ENCODE results near the gene CDK18. TPM values are rescaled to one million over a fixed set of nuclear protein-coding genes. Genes with fewer than 3 reads are reported as not detected.

Gene CDK18
- total and polyA plus RNA-seq, 9 of the 15 experiments (the other 6 are each of a cell fraction or from before 2014, with no cell fraction given): 0.05 to 0.69 (median 0.17) TPM; not detected in 2

GRCh38 chr1:205534444-205534985 is 30.0 kb downstream of the CDK18 start:
- no TSS peak for BruUV-seq (replicated peaks)
- TF ChIP-seq ZBTB17 (CRISPR knock-in tag; IDR thresholded peaks at IDR 0.05): no peak
- TF ChIP-seq CREM (IDR thresholded peaks at IDR 0.05; ENCODE audit: low read depth): no peak
- no peak for TF ChIP-seq C11orf30 (IDR thresholded peaks at IDR 0.05; ENCODE audit: low read depth)
- TF ChIP-seq RBM34 (IDR thresholded peaks at IDR 0.05; ENCODE audit: borderline replicate concordance, insufficient read depth, low read length): no peak
- no peak for TF ChIP-seq POLR2G (IDR thresholded peaks at IDR 0.05; ENCODE audit: low read depth, low read length)
- TF ChIP-seq FUS (optimal IDR thresholded peaks at IDR 0.05; ENCODE audit: low read depth, low read length): no peak
- TF ChIP-seq MAX (CRISPR knock-in tag; IDR thresholded peaks at IDR 0.05): no peak
- TF ChIP-seq SMAD3 (CRISPR knock-in tag; conservative IDR thresholded peaks at IDR 0.05): no peak
- no peak for TF ChIP-seq FIP1L1 (IDR thresholded peaks at IDR 0.05; ENCODE audit: low read depth, low read length, poor library complexity, severe bottlenecking)
- no peak for TF ChIP-seq SPI1 (IDR thresholded peaks at IDR 0.05; ENCODE audit: borderline replicate concordance, low read depth, low read length)
- TF ChIP-seq ZNF124 (CRISPR knock-in tag; IDR thresholded peaks at IDR 0.05): no peak
- no peak for TF ChIP-seq HSF4 (CRISPR knock-in tag; IDR thresholded peaks at IDR 0.05; ENCODE audit: borderline replicate concordance)
- TF ChIP-seq COPS2 (conservative IDR thresholded peaks at IDR 0.05): no peak
- TF ChIP-seq HMG20B (CRISPR knock-in tag; IDR thresholded peaks at IDR 0.05): no peak
- TF ChIP-seq, protein P1, sequence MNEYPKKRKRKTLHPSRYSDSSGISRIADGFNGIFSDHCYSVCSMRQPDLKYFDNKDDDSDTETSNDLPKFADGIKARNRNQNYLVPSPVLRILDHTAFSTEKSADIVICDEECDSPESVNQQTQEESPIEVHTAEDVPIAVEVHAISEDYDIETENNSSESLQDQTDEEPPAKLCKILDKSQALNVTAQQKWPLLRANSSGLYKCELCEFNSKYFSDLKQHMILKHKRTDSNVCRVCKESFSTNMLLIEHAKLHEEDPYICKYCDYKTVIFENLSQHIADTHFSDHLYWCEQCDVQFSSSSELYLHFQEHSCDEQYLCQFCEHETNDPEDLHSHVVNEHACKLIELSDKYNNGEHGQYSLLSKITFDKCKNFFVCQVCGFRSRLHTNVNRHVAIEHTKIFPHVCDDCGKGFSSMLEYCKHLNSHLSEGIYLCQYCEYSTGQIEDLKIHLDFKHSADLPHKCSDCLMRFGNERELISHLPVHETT (CRISPR knock-in tag; conservative IDR thresholded peaks at IDR 0.05 in 1 of 2, IDR thresholded peaks at IDR 0.05 in 1 of 2): no peak
- H3K9me1 ChIP-seq (ENCODE audit: control insufficient read depth, insufficient read depth, low read length): no peaks in the 10 kb centered on the region
- POLR2A ChIA-PET: interaction anchor here (0.6 to 1.0 kb wide), 4 partner anchors 10 to 98 kb away, joined by 3 read pairs; no protein-coding TSS in a partner anchor
- intact Hi-C loops (cut with micrococcal nuclease) (no loop called here), in situ Hi-C loops (cut with MboI) (no loop called here)
- no peak overlapping the region for H3K4me2 ChIP-seq (ENCODE audit: insufficient read depth, low read length)
- peaks cover 5% of the 10 kb centered on the region for H4K20me1 ChIP-seq (replicated peaks; ENCODE audit: control insufficient read depth, insufficient read depth, low read length)
- no peak overlapping the region for H3K27ac ChIP-seq (ENCODE audit: extremely low read depth, low read depth, low read length)
- H3K27me3 ChIP-seq (ENCODE audit: control insufficient read depth in 2 of 2, insufficient read depth in 2 of 2, low read length in 2 of 2): peaks cover 25 to 77% of the 10 kb centered on the region in 2 experiments
- ATAC-seq: no peak
- peaks cover 0 to 13% of the 10 kb centered on the region in 2 experiments; a peak in 3 of 5 replicates for H3K4me1 ChIP-seq (replicated peaks in 1 of 2; ENCODE audit: control insufficient read depth in 2 of 2, insufficient read depth in 2 of 2, low read length in 2 of 2)
- DNase-seq (ENCODE audit: extremely low read depth in 1 of 4, low spot score in 3 of 4): no peak
- no peak for FAIRE-seq
- H2AFZ ChIP-seq (ENCODE audit: low read depth, low read length): no peak overlapping the region
- no peaks in the 10 kb centered on the region for H3K9me3 ChIP-seq (replicated peaks; ENCODE audit: control insufficient read depth, insufficient read depth, low read depth, low read length)
- CTCF ChIA-PET (ENCODE audit: low intra/inter-chr PET ratio): no interaction called here
- no peak overlapping the region for H3K9ac ChIP-seq (ENCODE audit: insufficient read depth in 1 of 2, low read depth in 2 of 2, low read length in 2 of 2)
- WGBS (ENCODE audit: insufficient coverage, low coverage, missing lambda C conversion rate): 2% methylated on average over 7 of the region's 7 CpGs
- no peaks in the 10 kb centered on the region for H3K79me2 ChIP-seq (ENCODE audit: control insufficient read depth, insufficient read depth, low read length)
- H3K4me3 ChIP-seq: no peak overlapping the region
- no peaks in the 10 kb centered on the region for H3K36me3 ChIP-seq (ENCODE audit: control insufficient read depth, insufficient read depth, low read length)
